GM23248 (cell line): ENCODE data around the gene TBC1D2B. TPM values are rescaled to one million over a fixed set of nuclear protein-coding genes. Genes with fewer than 3 reads are reported as not detected.
"Not testable (repeated sequence)": the region's sequence is repeated elsewhere in the genome, so short reads cannot be mapped to it uniquely, and the experiment has no call there.

Experiments
- DNase-seq: peaks from one replicate; pipeline ENCODE4 v3.0.0-alpha.2; 2015
- H2AFZ ChIP-seq: fragments of 200-600 bp; sonication (generic); 2 replicates; pipeline ENCODE4 v1.6.1; 2016; ENCODE audit warnings: antibody characterized with exemption
- H3F3A ChIP-seq: fragments of 200-600 bp; sonication (generic); 2 replicates; pipeline ENCODE4 v1.6.1; 2016; ENCODE audit warnings: mild to moderate bottlenecking, antibody characterized with exemption, mixed run types; ENCODE audit not compliant: insufficient read depth
- H3K27ac ChIP-seq: fragments of 200-600 bp; sonication (generic); 2 replicates; pipeline ENCODE4 v1.5.1; 2016; ENCODE audit warnings: mild to moderate bottlenecking
- H3K27me3 ChIP-seq: fragments of 200-600 bp; sonication (generic); replicated peaks from 2 replicates; pipeline ENCODE4 v1.6.1; 2016; ENCODE audit warnings: mild to moderate bottlenecking; ENCODE audit not compliant: insufficient read depth
- H3K36me3 ChIP-seq: fragments of 200-600 bp; sonication (generic); 2 replicates; pipeline ENCODE4 v1.6.1; 2016; ENCODE audit warnings: low read depth, mild to moderate bottlenecking
- H3K4me1 ChIP-seq: fragments of 200-600 bp; sonication (generic); 2 replicates; pipeline ENCODE4 v1.6.1; 2016; ENCODE audit warnings: mild to moderate bottlenecking; ENCODE audit not compliant: insufficient read depth
- H3K4me2 ChIP-seq: fragments of 200-600 bp; sonication (generic); one replicate; pipeline ENCODE4 v1.6.1; 2016; ENCODE audit warnings: mild to moderate bottlenecking; ENCODE audit not compliant: unreplicated experiment
- H3K4me3 ChIP-seq: fragments of 200-600 bp; sonication (generic); 2 replicates; pipeline ENCODE4 v1.5.1; 2016; ENCODE audit warnings: mild to moderate bottlenecking
- H3K79me2 ChIP-seq: fragments of 200-600 bp; sonication (generic); 2 replicates; pipeline ENCODE4 v1.6.1; 2016; ENCODE audit warnings: mild to moderate bottlenecking; ENCODE audit not compliant: insufficient read depth
- H3K9ac ChIP-seq: fragments of 200-600 bp; sonication (generic); 2 replicates; pipeline ENCODE4 v1.6.1; 2016; ENCODE audit warnings: mild to moderate bottlenecking
- H3K9me2 ChIP-seq: fragments of 200-600 bp; sonication (generic); 2 replicates; pipeline ENCODE4 v1.6.1; 2016; ENCODE audit warnings: mixed run types, mild to moderate bottlenecking, moderate library complexity; ENCODE audit not compliant: insufficient read depth
- H3K9me3 ChIP-seq: fragments of 200-600 bp; sonication (generic); one replicate; pipeline ENCODE4 v1.6.1; 2017; ENCODE audit warnings: low read depth
- H4K20me1 ChIP-seq: fragments of 200-600 bp; sonication (generic); 2 replicates; pipeline ENCODE4 v1.6.0; 2016; ENCODE audit not compliant: insufficient read depth
- EZH2 ChIP-seq: fragments of 200-600 bp; sonication (generic); IDR thresholded peaks from 2 replicates; pipeline ENCODE4 v1.6.1; 2018; ENCODE audit warnings: antibody characterized with exemption, mild to moderate bottlenecking; ENCODE audit not compliant: insufficient read depth, poor library complexity, severe bottlenecking
- EZH2phosphoT487 ChIP-seq: fragments of 200-600 bp; sonication (generic); IDR thresholded peaks from 2 replicates; pipeline ENCODE4 v1.6.1; 2018; ENCODE audit warnings: antibody characterized with exemption, moderate library complexity, mild to moderate bottlenecking, low read depth; ENCODE audit not compliant: insufficient read depth
- WGBS, 2 experiments: methylation state at CpG; one replicate each; pipeline ENCODE4 v1.1.6; 2015 to 2017; ENCODE audit warnings: low lambda C conversion rate in 2 of 2, low coverage in 1 of 2; ENCODE audit errors: missing lambda C conversion rate in 2 of 2; 5-methylcytosine and 5-hydroxymethylcytosine counted together
- in situ Hi-C: fragments of 300-500 bp; cut with MboI; formaldehyde crosslinking; loops from 2 replicates; pipeline ENCODE4 v1.15.0; 2020
- polyA plus RNA-seq: library from polyadenylated mRNA; unstranded; fragments of >200 nt; fragmentation: Nextera tagmentation; extraction: Ambion mirVana; gene quantifications from 2 replicates; pipeline ENCODE4 v1.2.1, GENCODE V29; 2016
- total RNA-seq: library from RNA; depleted of rRNA; stranded (reverse); fragments of >200 nt; shearing (Covaris generic); gene quantifications from 2 replicates; pipeline ENCODE4 v1.2.3, GENCODE V29; 2014

TBC1D2B gene
- total and polyA plus RNA-seq, 2 experiments from 2014 or later: 11.1 to 40.5 TPM

DNA sequence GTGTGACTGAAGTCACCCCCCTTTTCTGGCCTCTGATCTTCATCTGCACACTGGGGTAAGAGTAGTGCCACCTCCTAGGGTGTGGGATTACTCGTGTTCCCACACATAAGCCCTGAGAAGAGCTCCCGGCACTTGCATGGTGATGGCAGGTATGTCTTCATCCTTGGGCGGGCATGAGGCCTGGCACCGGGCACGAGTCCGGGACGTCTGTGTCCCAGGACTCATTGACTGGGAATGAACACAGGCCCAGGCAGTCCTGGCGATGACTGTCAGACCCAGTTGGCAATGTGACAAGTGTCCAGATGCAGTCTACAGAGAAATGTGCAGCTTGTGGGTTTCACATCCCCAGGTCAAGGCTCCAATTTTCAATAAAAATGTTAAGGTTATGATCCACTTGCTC is 78.9 kb downstream of the TBC1D2B start:
- Histone ChIP-seq H3K27me3 (no peaks in the 10 kb centered on the region), H3K4me1 (peaks cover 12% of the 10 kb centered on the region), H3K9me2 (no peaks in the 10 kb centered on the region), H2AFZ (no peak overlapping the region), H3K9ac (no peak overlapping the region), H3F3A (peaks cover 3% of the 10 kb centered on the region; the same call in 1 of the 2 replicates), H3K27ac (no peak overlapping the region), H4K20me1 (no peaks in the 10 kb centered on the region), H3K4me3 (no peak overlapping the region), H3K4me2 (no peak overlapping the region), H3K36me3 (peaks cover 19% of the 10 kb centered on the region), H3K9me3 (no peaks in the 10 kb centered on the region), H3K79me2 (no peaks in the 10 kb centered on the region; the same call in 1 of the 2 replicates)
- WGBS, 2 experiments: 67 to 73% methylated on average over 8 of the region's 8 CpGs
- no peak for TF ChIP-seq EZH2phosphoT487
- TF ChIP-seq EZH2: no peak
- in situ Hi-C loops: no loop called here
- no peak for DNase-seq

- DNase-seq, H4K20me1 ChIP-seq, H3K9me2 ChIP-seq, H3K27me3 ChIP-seq, H3K79me2 ChIP-seq, H3K4me2 ChIP-seq, H3K27ac ChIP-seq, H3K9me3 ChIP-seq, in situ Hi-C loops, H2AFZ ChIP-seq, H3F3A ChIP-seq, H3K9ac ChIP-seq, H3K4me3 ChIP-seq: not testable (repeated sequence)
- H3K36me3 ChIP-seq: peaks cover 16% of the 10 kb centered on the region
- WGBS, 2 experiments: 97% methylated on average over 23 of the region's 23 CpGs
- peaks cover 17% of the 10 kb centered on the region for H3K4me1 ChIP-seq
These were observed 79.6 kb downstream of the TBC1D2B start for GRCh38 chr15:77997761-77998554.

DNA sequence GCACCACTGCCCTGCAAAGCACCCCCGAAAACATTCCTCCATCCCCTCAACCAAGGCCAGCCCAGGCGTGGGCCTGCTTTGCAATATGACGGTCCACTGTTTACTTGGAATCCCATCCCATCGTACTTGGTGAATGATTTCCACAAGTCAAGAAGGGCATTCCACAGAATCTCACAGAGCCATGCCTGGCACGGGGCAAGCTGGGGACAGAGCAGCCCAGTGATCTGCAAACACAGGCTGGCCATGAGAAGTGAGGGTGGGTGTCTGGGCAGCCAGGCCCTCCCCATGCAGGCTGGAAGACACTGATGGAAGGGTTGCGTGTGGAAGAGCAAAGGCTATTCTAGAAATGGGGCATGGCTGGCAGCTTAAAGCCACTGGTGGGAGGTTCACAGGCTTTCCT is 80.3 kb downstream of the TBC1D2B start:
- H3K4me3 ChIP-seq, H3K27me3 ChIP-seq, DNase-seq, H2AFZ ChIP-seq, H3K4me2 ChIP-seq, H3K27ac ChIP-seq, H3K9ac ChIP-seq, H4K20me1 ChIP-seq, H3K9me2 ChIP-seq, H3K79me2 ChIP-seq, H3K9me3 ChIP-seq, in situ Hi-C loops: not testable (repeated sequence)
- Histone ChIP-seq H3K36me3 (peaks cover 10% of the 10 kb centered on the region), H3F3A (peaks cover 11% of the 10 kb centered on the region; the same call in 1 of the 2 replicates), H3K4me1 (peaks cover 20% of the 10 kb centered on the region)
- 87 to 91% methylated on average over 6 of the region's 6 CpGs for WGBS, 2 experiments

DNA sequence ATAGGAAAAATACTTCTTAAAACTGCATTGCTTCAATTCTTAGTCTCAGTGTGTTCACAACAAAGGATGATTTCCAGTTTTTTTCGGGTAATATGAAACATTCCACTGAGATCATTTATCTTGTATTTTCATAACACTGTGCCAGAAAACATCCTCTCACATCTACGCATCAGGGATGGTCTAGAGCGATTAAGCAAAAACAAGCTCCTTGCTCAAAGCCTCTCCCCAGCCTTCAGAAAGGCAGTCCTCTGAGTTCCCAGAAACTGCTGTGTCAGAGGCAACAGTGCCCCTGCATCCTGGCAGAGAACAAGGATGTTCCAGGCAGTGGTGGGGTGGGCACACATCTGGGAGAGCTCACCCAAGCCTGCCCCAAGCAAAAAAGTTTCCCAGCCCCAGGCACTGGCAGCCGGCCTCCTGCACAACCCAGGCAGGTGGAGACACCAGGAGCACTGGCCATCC is 80.8 kb downstream of the TBC1D2B start:
- H3K27me3 ChIP-seq, DNase-seq, H2AFZ ChIP-seq, H3K9me2 ChIP-seq, H3K4me3 ChIP-seq, in situ Hi-C loops, H3K27ac ChIP-seq, H3K79me2 ChIP-seq, H4K20me1 ChIP-seq, H3K4me2 ChIP-seq, H3K36me3 ChIP-seq, H3K9ac ChIP-seq, H3K9me3 ChIP-seq: not testable (repeated sequence)
- 62 to 80% methylated on average over 3 to 4 of the region's 4 CpGs for WGBS, 2 experiments
- peaks cover 11% of the 10 kb centered on the region; the same call in 1 of the 2 replicates for H3F3A ChIP-seq
- peaks cover 24% of the 10 kb centered on the region for H3K4me1 ChIP-seq

GRCh38 chr15:77996226-77996625 is 81.3 kb downstream of the TBC1D2B start:
- H4K20me1 ChIP-seq, H3K4me2 ChIP-seq, H3K9me2 ChIP-seq, H3K4me3 ChIP-seq, in situ Hi-C loops, H3K27me3 ChIP-seq, H2AFZ ChIP-seq, DNase-seq, H3K9me3 ChIP-seq, H3K9ac ChIP-seq, H3K27ac ChIP-seq, H3K79me2 ChIP-seq, H3K36me3 ChIP-seq: not testable (repeated sequence)
- WGBS, 2 experiments: 62 to 63% methylated on average over 7 to 8 of the region's 8 CpGs
- Histone ChIP-seq H3K4me1 (peaks cover 28% of the 10 kb centered on the region), H3F3A (peaks cover 11% of the 10 kb centered on the region; the same call in 1 of the 2 replicates)

DNA sequence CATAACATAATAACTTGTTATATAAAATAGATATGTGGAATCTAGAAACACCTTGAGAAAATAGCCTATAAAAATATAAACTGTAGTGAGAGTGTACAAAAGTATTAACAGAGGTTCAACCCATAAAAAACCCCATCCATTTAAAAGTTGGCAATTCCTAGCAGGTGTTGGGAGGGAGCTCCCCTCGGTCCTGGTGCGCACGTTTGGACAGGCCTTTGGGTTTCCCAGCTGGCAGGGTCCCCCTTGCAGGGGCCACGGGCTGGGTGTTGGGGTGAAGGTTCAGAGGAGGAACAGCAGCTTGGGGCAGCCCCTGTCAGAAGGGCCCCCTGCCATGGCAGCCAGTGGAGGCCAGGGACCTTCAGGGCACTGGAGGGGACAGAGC is 82.0 kb downstream of the TBC1D2B start:
- H2AFZ ChIP-seq, H3K4me3 ChIP-seq, H3K36me3 ChIP-seq, H3K9me2 ChIP-seq, H3K9ac ChIP-seq, H3K27me3 ChIP-seq, H4K20me1 ChIP-seq, H3K9me3 ChIP-seq, in situ Hi-C loops, H3K79me2 ChIP-seq, DNase-seq, H3K4me2 ChIP-seq: not testable (repeated sequence)
- peaks cover 28% of the 10 kb centered on the region for H3K4me1 ChIP-seq
- 41 to 50% methylated on average over 4 of the region's 4 CpGs for WGBS, 2 experiments
- peak overlapping the region; percentile 94; the same call in 1 of the 2 replicates for H3K27ac ChIP-seq
- H3F3A ChIP-seq: peaks cover 11% of the 10 kb centered on the region; the same call in 1 of the 2 replicates

GRCh38 chr15:77994893-77995536 is 82.5 kb downstream of the TBC1D2B start:
- H3K79me2 ChIP-seq, H3K27me3 ChIP-seq, H4K20me1 ChIP-seq, H3K9me3 ChIP-seq, in situ Hi-C loops, H2AFZ ChIP-seq, H3K36me3 ChIP-seq, H3K9me2 ChIP-seq: not testable (repeated sequence)
- peak overlapping the region; percentile 75 for H3K9ac ChIP-seq
- peak; percentile 97 for DNase-seq
- peaks cover 11% of the 10 kb centered on the region; the same call in 1 of the 2 replicates for H3F3A ChIP-seq
- peaks cover 28% of the 10 kb centered on the region for H3K4me1 ChIP-seq
- peak overlapping the region; percentile 24 for H3K4me2 ChIP-seq
- H3K27ac ChIP-seq: peak overlapping the region; percentile 94
- peak overlapping the region; percentile 27; the same call in 1 of the 2 replicates for H3K4me3 ChIP-seq
- WGBS, 2 experiments: 14 to 18% methylated on average over 14 to 15 of the region's 15 CpGs
